ENCODE measurements around the gene CEACAM20.

Gene CEACAM20

GRCh38 chr19:44549507-44549906, 20.0 kb upstream of the CEACAM20 start:
- DNase-seq (ENCODE audit: low read depth), result no peak
- in situ Hi-C loops (cut with HindIII; ENCODE audit: low sequenced_read_pairs), result no loop called here
- TF ChIP-seq, protein P1, sequence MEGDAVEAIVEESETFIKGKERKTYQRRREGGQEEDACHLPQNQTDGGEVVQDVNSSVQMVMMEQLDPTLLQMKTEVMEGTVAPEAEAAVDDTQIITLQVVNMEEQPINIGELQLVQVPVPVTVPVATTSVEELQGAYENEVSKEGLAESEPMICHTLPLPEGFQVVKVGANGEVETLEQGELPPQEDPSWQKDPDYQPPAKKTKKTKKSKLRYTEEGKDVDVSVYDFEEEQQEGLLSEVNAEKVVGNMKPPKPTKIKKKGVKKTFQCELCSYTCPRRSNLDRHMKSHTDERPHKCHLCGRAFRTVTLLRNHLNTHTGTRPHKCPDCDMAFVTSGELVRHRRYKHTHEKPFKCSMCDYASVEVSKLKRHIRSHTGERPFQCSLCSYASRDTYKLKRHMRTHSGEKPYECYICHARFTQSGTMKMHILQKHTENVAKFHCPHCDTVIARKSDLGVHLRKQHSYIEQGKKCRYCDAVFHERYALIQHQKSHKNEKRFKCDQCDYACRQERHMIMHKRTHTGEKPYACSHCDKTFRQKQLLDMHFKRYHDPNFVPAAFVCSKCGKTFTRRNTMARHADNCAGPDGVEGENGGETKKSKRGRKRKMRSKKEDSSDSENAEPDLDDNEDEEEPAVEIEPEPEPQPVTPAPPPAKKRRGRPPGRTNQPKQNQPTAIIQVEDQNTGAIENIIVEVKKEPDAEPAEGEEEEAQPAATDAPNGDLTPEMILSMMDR (IDR thresholded peaks at IDR 0.05; ENCODE audit: low read depth, low read length, missing control alignments), result no peak
- no peak overlapping the region for H3K4me3 ChIP-seq (ENCODE audit: low read depth, low read length)

DNA sequence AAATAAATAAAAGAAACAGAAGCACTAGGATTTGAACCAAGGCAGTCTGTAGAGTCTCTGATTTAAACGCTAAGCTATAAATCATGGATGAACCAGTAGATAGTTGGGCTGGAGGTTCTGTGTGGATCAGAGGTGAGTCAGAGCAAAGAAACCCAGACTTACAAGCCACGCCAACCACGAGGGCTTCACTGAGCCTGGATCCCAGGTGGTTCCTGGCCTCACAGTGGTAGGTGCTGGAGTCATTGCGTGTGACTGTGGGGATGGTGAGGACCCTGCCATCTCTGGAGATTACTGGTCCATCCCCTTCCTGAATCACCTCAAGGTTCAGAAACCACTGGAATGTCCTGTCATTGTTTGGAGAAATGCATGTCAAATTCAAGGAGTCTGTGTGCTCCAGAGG, 19.3 kb upstream of the CEACAM20 start:
- no peak overlapping the region for H3K4me3 ChIP-seq (ENCODE audit: low read depth, low read length)
- peak; percentile 78 for DNase-seq (ENCODE audit: low read depth)
- in situ Hi-C loops (cut with HindIII; ENCODE audit: low sequenced_read_pairs), result no loop called here
- TF ChIP-seq, protein P1 (IDR thresholded peaks at IDR 0.05; ENCODE audit: low read depth, low read length, missing control alignments), result no peak

DNA sequence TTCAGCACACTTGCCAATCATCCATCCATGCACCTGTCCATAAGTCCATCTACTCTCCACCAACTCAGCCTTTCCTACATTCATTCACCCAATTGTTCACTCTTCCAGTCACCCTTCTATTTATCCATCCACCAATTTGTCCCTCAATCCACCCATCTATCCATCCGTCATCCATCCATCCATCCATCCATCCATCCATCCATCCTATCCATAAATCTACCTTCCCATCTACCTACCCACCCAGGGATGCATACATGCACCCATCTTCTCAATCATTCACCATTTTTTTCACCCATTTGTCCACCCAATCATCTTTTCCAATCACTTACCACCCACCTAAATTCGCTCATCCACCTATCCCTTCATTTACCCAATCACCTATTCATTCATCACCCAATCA, 14.6 kb upstream of the CEACAM20 start:
- in situ Hi-C loops (cut with HindIII; ENCODE audit: low sequenced_read_pairs), result no loop called here
- DNase-seq (ENCODE audit: low read depth), result no peak
- no peak overlapping the region for H3K4me3 ChIP-seq (ENCODE audit: low read depth, low read length)
- TF ChIP-seq, protein P1 (IDR thresholded peaks at IDR 0.05; ENCODE audit: low read depth, low read length, missing control alignments), result no peak

- TF ChIP-seq, protein P1 (IDR thresholded peaks at IDR 0.05; ENCODE audit: low read depth, low read length, missing control alignments), result no peak
- no peak overlapping the region for H3K4me3 ChIP-seq (ENCODE audit: low read depth, low read length)
- in situ Hi-C loops (cut with HindIII; ENCODE audit: low sequenced_read_pairs), result no loop called here
- no peak for DNase-seq (ENCODE audit: low read depth)
Measured at GRCh38 chr19:44542671-44543070, 13.2 kb upstream of the CEACAM20 start.

DNA sequence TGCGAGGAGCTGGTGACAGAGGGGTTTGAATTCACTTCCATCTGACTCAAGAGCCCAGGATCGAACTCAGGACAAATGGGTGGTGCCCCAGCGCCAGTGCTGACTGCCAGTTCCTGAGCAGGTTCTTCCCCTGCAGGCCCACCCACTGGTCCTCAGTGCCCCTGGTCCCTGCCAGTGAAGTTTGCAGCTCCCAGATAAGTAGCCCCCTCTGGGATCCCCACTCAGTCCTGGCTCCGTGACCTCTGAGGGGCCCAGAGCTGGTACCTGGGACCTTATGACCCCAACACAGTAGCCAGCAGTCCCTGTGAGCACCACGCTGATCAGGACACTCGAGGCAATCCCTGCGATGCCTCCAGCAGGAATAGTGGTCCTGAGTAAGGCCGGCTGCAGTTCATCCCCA, 11.3 kb upstream of the CEACAM20 start:
- no peak for DNase-seq (ENCODE audit: low read depth)
- TF ChIP-seq, protein P1 (IDR thresholded peaks at IDR 0.05; ENCODE audit: low read depth, low read length, missing control alignments), result no peak
- no peak overlapping the region for H3K4me3 ChIP-seq (ENCODE audit: low read depth, low read length)
- in situ Hi-C loops (cut with HindIII; ENCODE audit: low sequenced_read_pairs), result no loop called here

DNA sequence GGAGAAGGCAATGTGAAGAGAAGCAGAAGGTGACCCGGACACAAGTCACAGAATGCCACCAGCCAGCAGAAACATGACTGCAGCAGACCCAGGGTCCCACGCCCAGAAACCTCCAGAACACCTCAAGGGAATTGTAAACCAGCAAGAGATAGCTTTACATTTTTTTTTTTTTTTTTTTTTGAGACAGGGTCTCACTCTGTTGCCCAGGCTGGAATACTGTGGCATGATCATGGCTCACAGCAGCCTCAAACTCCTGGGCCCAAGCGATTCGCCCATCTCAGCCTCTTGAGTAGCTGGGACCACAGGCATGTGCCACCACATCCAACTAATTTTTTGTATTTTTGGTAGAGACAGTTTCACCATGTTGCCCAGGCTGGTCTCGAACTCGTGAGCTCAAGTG, 10.5 kb upstream of the CEACAM20 start:
- TF ChIP-seq, protein P1 (IDR thresholded peaks at IDR 0.05; ENCODE audit: low read depth, low read length, missing control alignments), result no peak
- no peak overlapping the region for H3K4me3 ChIP-seq (ENCODE audit: low read depth, low read length)
- in situ Hi-C loops (cut with HindIII; ENCODE audit: low sequenced_read_pairs), result no loop called here
- no peak for DNase-seq (ENCODE audit: low read depth)
